Gastroesophageal sphincter (tissue), 3 donors: ENCODE data around the gene FGFR1OP2.

Experiments used
- POLR2A ChIP-seq, 2 donors: fragments of 450-650 bp; IDR thresholded peaks; one replicate each; pipeline ENCODE4 v1.6.1; 2017; ENCODE audit warnings: antibody characterized with exemption in 2 of 2, mild to moderate bottlenecking in 2 of 2, moderate library complexity in 1 of 2
- POLR2AphosphoS5 ChIP-seq: sonication (generic); formaldehyde crosslinking; IDR thresholded peaks from one replicate; pipeline ENCODE4 v1.6.1; 2017; ENCODE audit warnings: antibody characterized with exemption
- TF ChIP-seq, protein P1 (sequence below), 4 experiments: fragments of 200-600 bp in 2 of 4; fragments of 450-650 bp in 2 of 4; sonication (generic) in 1 of 4; IDR thresholded peaks; one replicate each; pipeline ENCODE4 v1.5.1; 2017 to 2019; ENCODE audit warnings: antibody characterized with exemption in 4 of 4, mild to moderate bottlenecking in 2 of 4, moderate library complexity in 2 of 4

DNA sequence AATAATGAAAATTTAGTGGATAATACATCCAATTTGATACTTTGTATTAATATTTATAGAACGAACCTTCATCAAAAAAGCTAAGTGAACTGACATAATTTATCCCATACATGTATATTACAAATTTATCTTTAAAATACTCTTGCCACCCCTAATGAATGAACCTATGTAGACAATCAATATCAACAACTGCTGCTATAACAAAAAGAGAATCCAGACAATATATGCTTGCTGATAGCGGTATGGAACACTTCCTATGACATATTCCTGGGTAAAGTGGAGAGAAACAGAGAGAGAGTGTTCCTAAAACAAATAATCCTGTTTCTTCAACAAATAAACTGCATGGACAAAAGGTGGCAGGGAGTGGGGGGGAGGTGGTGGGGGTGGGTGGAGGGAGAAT lies 44.6 kb downstream of the FGFR1OP2 start:
- no peak for TF ChIP-seq POLR2AphosphoS5
- TF ChIP-seq POLR2A (IDR thresholded peaks at IDR 0.05) = no peak
- TF ChIP-seq, protein P1, sequence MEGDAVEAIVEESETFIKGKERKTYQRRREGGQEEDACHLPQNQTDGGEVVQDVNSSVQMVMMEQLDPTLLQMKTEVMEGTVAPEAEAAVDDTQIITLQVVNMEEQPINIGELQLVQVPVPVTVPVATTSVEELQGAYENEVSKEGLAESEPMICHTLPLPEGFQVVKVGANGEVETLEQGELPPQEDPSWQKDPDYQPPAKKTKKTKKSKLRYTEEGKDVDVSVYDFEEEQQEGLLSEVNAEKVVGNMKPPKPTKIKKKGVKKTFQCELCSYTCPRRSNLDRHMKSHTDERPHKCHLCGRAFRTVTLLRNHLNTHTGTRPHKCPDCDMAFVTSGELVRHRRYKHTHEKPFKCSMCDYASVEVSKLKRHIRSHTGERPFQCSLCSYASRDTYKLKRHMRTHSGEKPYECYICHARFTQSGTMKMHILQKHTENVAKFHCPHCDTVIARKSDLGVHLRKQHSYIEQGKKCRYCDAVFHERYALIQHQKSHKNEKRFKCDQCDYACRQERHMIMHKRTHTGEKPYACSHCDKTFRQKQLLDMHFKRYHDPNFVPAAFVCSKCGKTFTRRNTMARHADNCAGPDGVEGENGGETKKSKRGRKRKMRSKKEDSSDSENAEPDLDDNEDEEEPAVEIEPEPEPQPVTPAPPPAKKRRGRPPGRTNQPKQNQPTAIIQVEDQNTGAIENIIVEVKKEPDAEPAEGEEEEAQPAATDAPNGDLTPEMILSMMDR (IDR thresholded peaks at IDR 0.05) = no peak
